Natural killer cell (primary cell): ENCODE measurements around the gene RBP2. TPM values are rescaled to one million over a fixed set of nuclear protein-coding genes. Genes with fewer than 3 reads are reported as not detected.

Experiments
- ATAC-seq, 3 donors: fragments of 150-1000 bp in 2 of 3; fragments of 200-7000 bp in 1 of 3; cut with Tn5 transposase; 1 replicate in 1 of 3; 2 replicates in 2 of 3; pipeline ENCODE4 v1.10.0; 2021; ENCODE audit warnings: mild to moderate bottlenecking in 2 of 3, moderate library complexity in 2 of 3
- DNase-seq, 2 donors: peaks; one replicate each; pipeline versions ENCODE4 v3.0.0 to v3.0.0-alpha.2; 2013 to 2021; ENCODE audit warnings: mixed read lengths in 1 of 2
- H3K27ac ChIP-seq: one replicate; pipeline ENCODE4 v1.5.1; 2013; ENCODE audit warnings: mild to moderate bottlenecking, low read length
- H3K27me3 ChIP-seq: one replicate; pipeline ENCODE4 v1.6.1; 2013; ENCODE audit warnings: low read length; ENCODE audit not compliant: control insufficient read depth, insufficient read depth
- H3K36me3 ChIP-seq: one replicate; pipeline ENCODE4 v1.6.1; 2013; ENCODE audit warnings: low read length; ENCODE audit not compliant: control insufficient read depth, insufficient read depth
- H3K4me1 ChIP-seq: one replicate; pipeline ENCODE4 v1.6.1; 2013; ENCODE audit warnings: low read length; ENCODE audit not compliant: control insufficient read depth, insufficient read depth
- H3K4me3 ChIP-seq: one replicate; pipeline ENCODE4 v1.5.1; 2013; ENCODE audit warnings: low read length
- H3K9me3 ChIP-seq: one replicate; pipeline ENCODE4 v1.6.1; 2013; ENCODE audit warnings: low read length; ENCODE audit not compliant: control insufficient read depth, insufficient read depth
- H3K27ac Mint-ChIP-seq, 2 donors: one replicate each; pipeline ENCODE4 v1.8.0; 2022; ENCODE audit warnings: mild to moderate bottlenecking in 2 of 2, mixed read lengths in 2 of 2, moderate library complexity in 1 of 2
- H3K27me3 Mint-ChIP-seq, 2 donors: one replicate each; pipeline ENCODE4 v1.8.0; 2022; ENCODE audit warnings: low read depth in 2 of 2, mixed read lengths in 2 of 2
- H3K36me3 Mint-ChIP-seq: one replicate; pipeline ENCODE4 v1.8.0; 2022; ENCODE audit warnings: mixed read lengths
- H3K4me1 Mint-ChIP-seq, 2 donors: one replicate each; pipeline ENCODE4 v1.8.0; 2022; ENCODE audit warnings: mixed read lengths in 2 of 2
- H3K4me3 Mint-ChIP-seq: one replicate; pipeline ENCODE4 v1.8.0; 2022; ENCODE audit warnings: mild to moderate bottlenecking, moderate library complexity, mixed read lengths
- H3K9me3 Mint-ChIP-seq, 2 donors: one replicate each; pipeline ENCODE4 v1.8.0; 2022; ENCODE audit warnings: mixed read lengths in 2 of 2
- WGBS: methylation state at CpG from one replicate; pipeline ENCODE4 v1.1.7; 2013; ENCODE audit warnings: missing lambda C conversion rate; ENCODE audit not compliant: insufficient coverage; 5-methylcytosine and 5-hydroxymethylcytosine counted together
- intact Hi-C: fragments of 100-400 bp; cut with micrococcal nuclease; formaldehyde crosslinking; loops from one replicate; pipeline ENCODE4 v1.14.2; 2022
- total RNA-seq, 4 donors: library from RNA; stranded (reverse); fragments of 120-200 nt in 1 of 4; gene quantifications; one replicate each; pipeline versions ENCODE4 v1.2.3 to v1.2.4, GENCODE V29; 2013 to 2022
- TF ChIP-seq, protein P1 (sequence below): fragments of 200-600 bp; IDR thresholded peaks from one replicate; pipeline ENCODE4 v1.8.0; 2022; ENCODE audit warnings: antibody characterized with exemption

RBP2 gene
- total RNA-seq, 3 donors from 2014 or later (not counting 1 experiment from before 2014, with no cell fraction given): not detected

DNA sequence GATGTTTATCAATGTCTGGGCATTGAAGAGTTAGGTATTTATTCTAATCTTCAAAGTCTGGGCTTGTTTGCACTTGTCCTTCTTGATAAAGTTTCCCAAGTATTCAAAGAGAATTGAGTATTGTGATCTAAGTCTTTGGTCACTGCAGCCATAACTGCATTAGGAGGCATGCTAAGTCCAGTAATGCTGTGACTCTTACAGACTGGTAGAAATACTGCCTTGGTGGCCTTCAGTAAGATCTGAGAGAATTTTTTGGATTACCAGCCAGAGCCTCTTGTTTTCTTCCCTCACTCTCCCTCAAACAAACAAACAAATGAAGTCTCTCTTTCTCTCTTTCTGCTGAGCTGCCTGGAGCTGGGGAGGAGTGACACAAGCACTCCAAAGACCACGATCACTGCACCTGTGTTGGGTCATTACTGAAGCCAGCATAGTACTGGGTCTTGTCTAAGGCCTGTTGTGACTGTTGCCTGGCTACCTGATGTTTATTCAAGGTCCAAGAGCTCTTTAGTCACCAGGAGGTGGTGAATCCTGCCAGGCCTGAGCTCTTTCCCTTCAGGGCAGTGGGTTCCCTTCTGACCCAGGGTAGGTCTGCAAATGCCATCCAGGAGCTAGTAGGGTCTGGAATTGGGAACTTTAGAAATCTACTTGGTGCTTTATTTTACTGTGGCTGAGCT is 14.8 kb upstream of the RBP2 start:
- peaks cover 3 to 13% of the 10 kb centered on the region in 2 donors for H3K9me3 Mint-ChIP-seq

DNA sequence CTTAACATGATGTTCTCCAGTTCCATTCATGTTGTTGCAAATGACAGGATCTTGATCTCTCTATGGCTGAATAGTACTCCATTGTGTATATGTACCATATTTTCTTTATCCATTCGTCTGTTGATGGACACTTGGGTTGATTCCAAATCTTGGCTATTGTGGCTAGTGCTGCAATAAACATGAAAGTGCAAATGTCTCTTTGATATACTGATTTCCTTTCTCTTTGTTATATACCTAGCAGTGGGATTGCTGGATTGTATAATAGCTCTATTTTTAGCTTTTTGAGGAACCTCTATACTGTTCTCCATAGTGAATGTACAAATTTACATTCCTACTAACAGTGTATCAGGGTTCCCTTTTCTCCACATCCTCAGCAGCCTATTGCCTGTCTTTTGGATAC is 5.9 kb upstream of the RBP2 start:
- Histone ChIP-seq H3K9me3 (no peaks in the 10 kb centered on the region), H3K4me1 (no peaks in the 10 kb centered on the region), H3K36me3 (no peaks in the 10 kb centered on the region), H3K4me3 (no peak overlapping the region), H3K27me3 (no peaks in the 10 kb centered on the region), H3K27ac (no peak overlapping the region)
- DNase-seq (no peak), ATAC-seq (no peak)
- TF ChIP-seq, protein P1, sequence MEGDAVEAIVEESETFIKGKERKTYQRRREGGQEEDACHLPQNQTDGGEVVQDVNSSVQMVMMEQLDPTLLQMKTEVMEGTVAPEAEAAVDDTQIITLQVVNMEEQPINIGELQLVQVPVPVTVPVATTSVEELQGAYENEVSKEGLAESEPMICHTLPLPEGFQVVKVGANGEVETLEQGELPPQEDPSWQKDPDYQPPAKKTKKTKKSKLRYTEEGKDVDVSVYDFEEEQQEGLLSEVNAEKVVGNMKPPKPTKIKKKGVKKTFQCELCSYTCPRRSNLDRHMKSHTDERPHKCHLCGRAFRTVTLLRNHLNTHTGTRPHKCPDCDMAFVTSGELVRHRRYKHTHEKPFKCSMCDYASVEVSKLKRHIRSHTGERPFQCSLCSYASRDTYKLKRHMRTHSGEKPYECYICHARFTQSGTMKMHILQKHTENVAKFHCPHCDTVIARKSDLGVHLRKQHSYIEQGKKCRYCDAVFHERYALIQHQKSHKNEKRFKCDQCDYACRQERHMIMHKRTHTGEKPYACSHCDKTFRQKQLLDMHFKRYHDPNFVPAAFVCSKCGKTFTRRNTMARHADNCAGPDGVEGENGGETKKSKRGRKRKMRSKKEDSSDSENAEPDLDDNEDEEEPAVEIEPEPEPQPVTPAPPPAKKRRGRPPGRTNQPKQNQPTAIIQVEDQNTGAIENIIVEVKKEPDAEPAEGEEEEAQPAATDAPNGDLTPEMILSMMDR: no peak
- no peak overlapping the region for H3K27ac Mint-ChIP-seq
- no peaks in the 10 kb centered on the region for H3K27me3 Mint-ChIP-seq
- intact Hi-C loops: no loop called here
- H3K4me3 Mint-ChIP-seq: no peak overlapping the region
- H3K4me1 Mint-ChIP-seq: no peaks in the 10 kb centered on the region
- H3K36me3 Mint-ChIP-seq: no peaks in the 10 kb centered on the region
- 40% methylated on average over 1 of the region's 1 CpG for WGBS
- no peaks in the 10 kb centered on the region for H3K9me3 Mint-ChIP-seq

More for the DNA sequence above, 14.8 kb upstream of the RBP2 start:
- Histone ChIP-seq H3K36me3 (no peaks in the 10 kb centered on the region), H3K4me1 (no peaks in the 10 kb centered on the region), H3K9me3 (peaks cover 12% of the 10 kb centered on the region), H3K27me3 (no peaks in the 10 kb centered on the region), H3K4me3 (no peak overlapping the region), H3K27ac (no peak overlapping the region)
- no peak for DNase-seq
- ATAC-seq: no peak
- Mint-ChIP-seq H3K4me1 (no peaks in the 10 kb centered on the region), H3K36me3 (peaks cover 19% of the 10 kb centered on the region), H3K27ac (no peak overlapping the region), H3K27me3 (no peaks in the 10 kb centered on the region), H3K4me3 (no peak overlapping the region)
- intact Hi-C loops: no loop called here
- TF ChIP-seq, protein P1: no peak
- 47% methylated on average over 1 of the region's 1 CpG for WGBS

DNA sequence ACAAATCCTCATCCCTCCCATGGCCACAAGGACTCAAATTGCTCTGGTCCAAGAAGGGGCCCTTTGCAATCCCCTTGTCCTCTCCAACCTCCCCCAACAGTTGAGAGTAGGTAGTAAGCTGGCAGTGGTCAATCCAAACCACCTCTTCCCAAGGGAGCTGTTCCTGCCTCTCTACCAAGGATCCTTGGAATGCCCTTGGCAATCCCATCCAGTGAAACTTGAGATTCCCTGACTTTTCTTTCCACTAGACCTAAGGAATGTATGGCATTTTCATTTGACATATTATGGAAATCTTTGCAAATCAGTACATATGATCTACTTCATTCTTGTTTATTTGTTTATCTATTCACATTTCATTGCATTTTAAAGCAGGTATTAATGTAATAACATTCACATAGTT is 4.8 kb upstream of the RBP2 start:
- no peak for ATAC-seq
- H3K36me3 ChIP-seq: no peaks in the 10 kb centered on the region
- H3K4me3 Mint-ChIP-seq: no peak overlapping the region

More for the DNA sequence above, 4.8 kb upstream of the RBP2 start:
- no peak overlapping the region for H3K27ac Mint-ChIP-seq
- no peak overlapping the region for H3K4me3 ChIP-seq
- no peaks in the 10 kb centered on the region for H3K36me3 Mint-ChIP-seq
- H3K4me1 Mint-ChIP-seq: no peaks in the 10 kb centered on the region
- H3K27me3 Mint-ChIP-seq: no peaks in the 10 kb centered on the region
- no peaks in the 10 kb centered on the region for H3K9me3 ChIP-seq
- intact Hi-C loops: no loop called here
- DNase-seq: no peak
- TF ChIP-seq, protein P1: no peak
- H3K27me3 ChIP-seq: no peaks in the 10 kb centered on the region
- H3K9me3 Mint-ChIP-seq: no peaks in the 10 kb centered on the region
- H3K27ac ChIP-seq: no peak overlapping the region
- H3K4me1 ChIP-seq: no peaks in the 10 kb centered on the region
